Fibroblast of lung (primary cell): ENCODE measurements around the gene KBTBD13. TPM values are rescaled to one million over a fixed set of nuclear protein-coding genes. Genes with fewer than 3 reads are reported as not detected.

ENCODE experiments used
- DNase-seq, 2 donors: peaks; one replicate each; pipeline versions ENCODE4 v3.0.0 to v3.0.0-alpha.2; 2010; ENCODE audit warnings: low read depth in 2 of 2
- H2AFZ ChIP-seq: 2 replicates; pipeline ENCODE4 v1.5.1; 2012; ENCODE audit warnings: low read length, control low read depth, inconsistent platforms
- H3K27ac ChIP-seq: 2 replicates; pipeline ENCODE4 v1.5.1; 2011; ENCODE audit warnings: low read length, control low read depth; ENCODE audit not compliant: insufficient read depth
- H3K27me3 ChIP-seq: 2 replicates; pipeline ENCODE4 v1.5.1; 2011; ENCODE audit warnings: mild to moderate bottlenecking, low read length; ENCODE audit not compliant: control insufficient read depth, insufficient read depth
- H3K36me3 ChIP-seq: 2 replicates; pipeline ENCODE4 v1.5.1; 2011; ENCODE audit warnings: low read length; ENCODE audit not compliant: control insufficient read depth, insufficient read depth
- H3K4me1 ChIP-seq: 2 replicates; pipeline ENCODE4 v1.5.1; 2011; ENCODE audit warnings: low read length; ENCODE audit not compliant: control insufficient read depth, insufficient read depth; ENCODE audit errors: extremely low read depth
- H3K4me2 ChIP-seq: 2 replicates; pipeline ENCODE4 v1.5.1; 2011; ENCODE audit warnings: low read length, control low read depth; ENCODE audit not compliant: insufficient read depth; ENCODE audit errors: extremely low read depth
- H3K4me3 ChIP-seq, 4 experiments: fragments of 200-600 bp in 1 of 4; sonication (generic) in 1 of 4; replicated peaks in 1 of 4; 2 replicates each; pipeline ENCODE4 v1.5.1; 2011 to 2016; ENCODE audit warnings: low read length in 4 of 4, low read depth in 3 of 4, mild to moderate bottlenecking in 3 of 4, control low read depth in 2 of 4, inconsistent platforms in 1 of 4, mixed read lengths in 1 of 4; ENCODE audit not compliant: insufficient read depth in 1 of 4; ENCODE audit errors: control extremely low read depth in 1 of 4
- H3K79me2 ChIP-seq: 2 replicates; pipeline ENCODE4 v1.5.1; 2012; ENCODE audit warnings: mild to moderate bottlenecking, low read length, inconsistent platforms; ENCODE audit not compliant: control insufficient read depth, insufficient read depth
- H3K9ac ChIP-seq: 2 replicates; pipeline ENCODE4 v1.5.1; 2011; ENCODE audit warnings: mild to moderate bottlenecking, low read length, control low read depth; ENCODE audit not compliant: insufficient read depth
- H3K9me3 ChIP-seq: 2 replicates; pipeline ENCODE4 v1.5.1; 2012; ENCODE audit warnings: low read depth, low read length; ENCODE audit not compliant: control insufficient read depth, insufficient read depth
- H4K20me1 ChIP-seq: 2 replicates; pipeline ENCODE4 v1.5.1; 2011; ENCODE audit warnings: low read length; ENCODE audit not compliant: control insufficient read depth, insufficient read depth; ENCODE audit errors: extremely low read depth
- EZH2 ChIP-seq: IDR thresholded peaks from 2 replicates; pipeline ENCODE4 v1.5.1; 2012; ENCODE audit warnings: low read length, control low read depth, mild to moderate bottlenecking; ENCODE audit errors: missing control alignments
- polyA plus RNA-seq, 2 donors: library from polyadenylated mRNA; depleted of rRNA in 1 of 2; stranded (reverse) in 1 of 2; unstranded in 1 of 2; fragments of >200 nt; gene quantifications; 2 replicates each; pipeline ENCODE4 v1.2.1, GENCODE V29; 2011 to 2012; ENCODE audit warnings: missing spikeins in 1 of 2
- total RNA-seq: library from RNA; depleted of rRNA; stranded (reverse); fragments of >200 nt; gene quantifications from 2 replicates; pipeline ENCODE4 v1.2.1, GENCODE V29; 2014
- TF ChIP-seq, protein P1 (sequence below), 2 donors: IDR thresholded peaks in 1 of 2; conservative IDR thresholded peaks in 1 of 2; 1 replicate in 1 of 2; 2 replicates in 1 of 2; pipeline ENCODE4 v1.5.1; 2011 to 2012; ENCODE audit warnings: low read length in 2 of 2, control low read depth in 1 of 2, inconsistent platforms in 1 of 2, low read depth in 1 of 2, mild to moderate bottlenecking in 1 of 2

KBTBD13 gene
- total and polyA plus RNA-seq, 2 donors (not counting 1 experiment from before 2014, with no cell fraction given): 0.02 TPM; not detected in 1

DNA sequence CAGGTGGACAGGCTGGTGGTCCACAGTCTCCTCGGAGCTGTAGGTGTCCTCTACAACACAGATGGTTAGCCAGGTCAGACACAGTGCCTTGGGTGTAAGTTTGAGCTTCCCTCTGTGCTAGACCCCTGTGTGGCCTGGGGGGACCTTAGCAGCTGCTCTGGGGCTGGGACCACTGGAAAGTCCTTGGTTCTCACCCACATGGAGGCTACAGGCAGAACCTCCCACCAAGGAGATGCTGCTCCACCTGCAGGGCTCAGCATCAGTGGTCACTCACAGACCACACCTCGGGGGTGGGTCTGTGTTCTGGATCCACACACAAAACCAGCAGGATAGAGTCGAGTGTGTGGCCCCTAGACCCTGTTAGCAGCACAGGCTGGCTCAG is 17.2 kb upstream of the KBTBD13 start:
- no peak overlapping the region for H3K4me2 ChIP-seq
- peaks cover 19% of the 10 kb centered on the region for H3K4me1 ChIP-seq
- H4K20me1 ChIP-seq: no peaks in the 10 kb centered on the region
- peaks cover 2% of the 10 kb centered on the region for H3K36me3 ChIP-seq
- no peak for DNase-seq
- no peaks in the 10 kb centered on the region for H3K79me2 ChIP-seq
- no peak overlapping the region for H2AFZ ChIP-seq
- H3K9ac ChIP-seq: no peak overlapping the region
- H3K27me3 ChIP-seq: no peaks in the 10 kb centered on the region
- no peaks in the 10 kb centered on the region for H3K9me3 ChIP-seq
- H3K4me3 ChIP-seq: no peak overlapping the region
- H3K27ac ChIP-seq: no peak overlapping the region
- TF ChIP-seq, protein P1, sequence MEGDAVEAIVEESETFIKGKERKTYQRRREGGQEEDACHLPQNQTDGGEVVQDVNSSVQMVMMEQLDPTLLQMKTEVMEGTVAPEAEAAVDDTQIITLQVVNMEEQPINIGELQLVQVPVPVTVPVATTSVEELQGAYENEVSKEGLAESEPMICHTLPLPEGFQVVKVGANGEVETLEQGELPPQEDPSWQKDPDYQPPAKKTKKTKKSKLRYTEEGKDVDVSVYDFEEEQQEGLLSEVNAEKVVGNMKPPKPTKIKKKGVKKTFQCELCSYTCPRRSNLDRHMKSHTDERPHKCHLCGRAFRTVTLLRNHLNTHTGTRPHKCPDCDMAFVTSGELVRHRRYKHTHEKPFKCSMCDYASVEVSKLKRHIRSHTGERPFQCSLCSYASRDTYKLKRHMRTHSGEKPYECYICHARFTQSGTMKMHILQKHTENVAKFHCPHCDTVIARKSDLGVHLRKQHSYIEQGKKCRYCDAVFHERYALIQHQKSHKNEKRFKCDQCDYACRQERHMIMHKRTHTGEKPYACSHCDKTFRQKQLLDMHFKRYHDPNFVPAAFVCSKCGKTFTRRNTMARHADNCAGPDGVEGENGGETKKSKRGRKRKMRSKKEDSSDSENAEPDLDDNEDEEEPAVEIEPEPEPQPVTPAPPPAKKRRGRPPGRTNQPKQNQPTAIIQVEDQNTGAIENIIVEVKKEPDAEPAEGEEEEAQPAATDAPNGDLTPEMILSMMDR (conservative IDR thresholded peaks at IDR 0.05 in 1 of 2, IDR thresholded peaks at IDR 0.05 in 1 of 2; ENCODE audit: low read depth in 1 of 2, low read length in 2 of 2): no peak
- TF ChIP-seq EZH2: no peak

DNA sequence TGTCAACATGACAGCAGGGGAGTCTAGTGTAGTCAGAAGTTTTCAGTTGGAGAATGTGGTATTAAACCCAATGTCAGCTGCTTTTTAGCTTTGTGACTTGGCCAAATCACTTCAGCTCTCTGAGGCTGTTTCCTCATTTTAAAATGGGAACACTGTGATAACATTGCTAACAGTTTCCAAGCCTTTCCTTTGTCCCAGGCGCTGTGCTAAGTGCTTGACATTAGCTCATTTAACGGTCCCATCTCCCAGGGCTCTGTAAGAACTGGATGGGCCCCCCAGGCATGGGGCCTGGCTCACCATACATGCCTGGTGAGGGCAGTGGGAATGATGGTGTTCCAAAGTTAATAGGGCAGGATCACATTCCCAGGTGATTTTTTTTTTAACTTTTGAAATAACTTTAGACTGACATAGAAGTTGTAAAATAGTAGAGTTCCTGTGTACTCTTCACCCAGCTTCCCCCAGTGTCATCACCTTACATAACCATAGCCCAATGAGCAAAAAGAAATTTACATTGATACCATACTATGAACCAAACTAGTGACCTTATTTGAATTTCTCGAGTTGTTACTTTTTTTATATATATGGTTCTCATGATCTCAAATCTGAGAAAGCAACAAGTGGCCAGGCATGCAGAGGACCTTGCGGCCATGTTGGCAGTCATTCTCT is 16.5 kb upstream of the KBTBD13 start:
- Histone ChIP-seq H3K4me1 (peaks cover 13% of the 10 kb centered on the region), H3K4me2 (no peak overlapping the region)
- DNase-seq: no peak

GRCh38 chr15:65060641-65061397 is 15.7 kb upstream of the KBTBD13 start:
- Histone ChIP-seq H3K27me3 (peaks cover 2% of the 10 kb centered on the region), H3K79me2 (no peaks in the 10 kb centered on the region), H3K4me1 (peaks cover 9% of the 10 kb centered on the region), H3K4me3 (no peak overlapping the region), H3K9ac (no peak overlapping the region), H2AFZ (no peak overlapping the region), H3K27ac (no peak overlapping the region), H4K20me1 (no peaks in the 10 kb centered on the region), H3K4me2 (no peak overlapping the region), H3K36me3 (no peaks in the 10 kb centered on the region), H3K9me3 (no peaks in the 10 kb centered on the region)
- no peak for TF ChIP-seq EZH2
- TF ChIP-seq, protein P1 (conservative IDR thresholded peaks at IDR 0.05 in 1 of 2, IDR thresholded peaks at IDR 0.05 in 1 of 2; ENCODE audit: low read depth in 1 of 2, low read length in 2 of 2): no peak
- DNase-seq: no peak

More for the DNA sequence above, 16.5 kb upstream of the KBTBD13 start:
- H3K9ac ChIP-seq: no peak overlapping the region
- no peak overlapping the region for H2AFZ ChIP-seq
- H3K36me3 ChIP-seq: no peaks in the 10 kb centered on the region
- TF ChIP-seq, protein P1 (conservative IDR thresholded peaks at IDR 0.05 in 1 of 2, IDR thresholded peaks at IDR 0.05 in 1 of 2; ENCODE audit: low read depth in 1 of 2, low read length in 2 of 2): no peak
- TF ChIP-seq EZH2: no peak
- no peak overlapping the region for H3K27ac ChIP-seq
- no peaks in the 10 kb centered on the region for H3K9me3 ChIP-seq
- H3K79me2 ChIP-seq: no peaks in the 10 kb centered on the region
- peaks cover 2% of the 10 kb centered on the region for H3K27me3 ChIP-seq
- H3K4me3 ChIP-seq: no peak overlapping the region
- H4K20me1 ChIP-seq: no peaks in the 10 kb centered on the region
